Tibial nerve (tissue), 4 donors: Measurements from ENCODE around the gene TAF4.

Experiments
- EP300 ChIP-seq, 2 donors: sonication (generic); formaldehyde crosslinking; IDR thresholded peaks; one replicate each; pipeline ENCODE4 v1.6.1; 2017; ENCODE audit warnings: antibody characterized with exemption in 2 of 2, mild to moderate bottlenecking in 1 of 2
- POLR2A ChIP-seq, 2 donors: fragments of 450-650 bp; IDR thresholded peaks; one replicate each; pipeline ENCODE4 v1.6.1; 2017; ENCODE audit warnings: antibody characterized with exemption in 2 of 2, mild to moderate bottlenecking in 2 of 2, moderate library complexity in 2 of 2
- TF ChIP-seq, protein P1 (sequence below), 5 experiments: fragments of 200-600 bp in 3 of 5; fragments of 450-650 bp in 2 of 5; sonication (generic) in 3 of 5; IDR thresholded peaks; one replicate each; pipeline ENCODE4 v1.5.1; 2016 to 2019; ENCODE audit warnings: antibody characterized with exemption in 5 of 5, mild to moderate bottlenecking in 3 of 5, moderate library complexity in 2 of 5

DNA sequence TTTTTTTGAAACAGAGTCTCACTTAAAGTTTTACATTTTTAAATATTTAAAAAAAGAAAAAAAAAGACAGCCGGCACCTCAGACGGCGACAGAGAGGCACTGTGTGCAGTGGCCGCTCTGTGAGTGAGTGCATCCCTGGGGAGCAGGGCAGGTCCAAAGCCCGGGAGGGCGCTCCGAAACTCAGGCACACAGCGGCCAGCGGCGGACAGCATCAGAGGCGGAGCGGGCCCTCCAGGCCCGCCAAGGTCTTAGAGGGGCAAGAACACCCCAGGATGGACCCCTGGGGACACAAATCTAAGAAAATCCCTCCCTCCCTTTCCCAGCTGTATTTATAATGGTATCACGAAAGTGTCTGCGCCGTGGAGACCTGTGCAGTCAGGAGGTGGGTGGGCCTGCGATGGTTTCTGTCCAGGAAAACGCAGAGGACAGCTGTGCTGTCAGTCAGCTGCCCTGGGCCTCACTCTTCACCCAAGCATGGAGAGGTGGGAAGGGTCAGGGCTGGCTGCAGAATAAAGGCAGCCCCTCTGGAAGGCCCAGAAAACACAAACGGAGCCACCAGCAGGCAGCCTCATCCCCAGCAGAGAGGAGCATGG, 43.8 kb downstream of the TAF4 start:
- TF ChIP-seq, protein P1, sequence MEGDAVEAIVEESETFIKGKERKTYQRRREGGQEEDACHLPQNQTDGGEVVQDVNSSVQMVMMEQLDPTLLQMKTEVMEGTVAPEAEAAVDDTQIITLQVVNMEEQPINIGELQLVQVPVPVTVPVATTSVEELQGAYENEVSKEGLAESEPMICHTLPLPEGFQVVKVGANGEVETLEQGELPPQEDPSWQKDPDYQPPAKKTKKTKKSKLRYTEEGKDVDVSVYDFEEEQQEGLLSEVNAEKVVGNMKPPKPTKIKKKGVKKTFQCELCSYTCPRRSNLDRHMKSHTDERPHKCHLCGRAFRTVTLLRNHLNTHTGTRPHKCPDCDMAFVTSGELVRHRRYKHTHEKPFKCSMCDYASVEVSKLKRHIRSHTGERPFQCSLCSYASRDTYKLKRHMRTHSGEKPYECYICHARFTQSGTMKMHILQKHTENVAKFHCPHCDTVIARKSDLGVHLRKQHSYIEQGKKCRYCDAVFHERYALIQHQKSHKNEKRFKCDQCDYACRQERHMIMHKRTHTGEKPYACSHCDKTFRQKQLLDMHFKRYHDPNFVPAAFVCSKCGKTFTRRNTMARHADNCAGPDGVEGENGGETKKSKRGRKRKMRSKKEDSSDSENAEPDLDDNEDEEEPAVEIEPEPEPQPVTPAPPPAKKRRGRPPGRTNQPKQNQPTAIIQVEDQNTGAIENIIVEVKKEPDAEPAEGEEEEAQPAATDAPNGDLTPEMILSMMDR (IDR thresholded peaks at IDR 0.05): no peak
- no peak for TF ChIP-seq EP300 (IDR thresholded peaks at IDR 0.05)
- TF ChIP-seq POLR2A (IDR thresholded peaks at IDR 0.05): no peak
